Measurements from ENCODE around the gene PPP1R3G. TPM values are rescaled to one million over a fixed set of nuclear protein-coding genes. Genes with fewer than 3 reads are reported as not detected.

The PPP1R3G gene
- total and polyA plus RNA-seq, 2 of the 13 experiments (the other 11 are each of a cell fraction or from before 2014, with no cell fraction given), result 1.2 to 1.3 TPM

- H3K36me3 ChIP-seq (replicated peaks in 1 of 2; ENCODE audit: control insufficient read depth in 1 of 2, insufficient read depth in 2 of 2, low read length in 2 of 2), result peaks cover 9 to 18% of the 10 kb centered on the region in 2 experiments; a peak in 3 of 5 replicates
- intact Hi-C loops (cut with micrococcal nuclease; ENCODE audit: unreplicated experiment), result loop anchor here (1.0 to 5.0 kb wide), 3 partner anchors 20 to 58 kb away; no protein-coding TSS in a partner anchor
- BruUV-seq (replicated peaks), result no TSS peak
- in situ Hi-C loops (cut with HindIII; ENCODE audit: extremely low pct_ligation_motif_present, low pct_unique_long_range_greater_than_20kb), result loop anchor here (5.0 kb wide), 1 partner anchor 58 kb away; no protein-coding TSS in a partner anchor
- no peaks in the 10 kb centered on the region for H3K9me3 ChIP-seq (ENCODE audit: low read length)
- peak overlapping the region; percentile 18; the same call in 1 of the 2 replicates for H3K4me2 ChIP-seq (ENCODE audit: low read depth, low read length)
- FAIRE-seq (peak; percentile 50), DNase-seq (ENCODE audit: low spot score) (peak; percentile 91), ATAC-seq (peak; percentile 94)
- POLR2A ChIA-PET, result interaction anchor here (0.6 to 1.8 kb wide), 6 partner anchors 10 to 146 kb away, joined by 3 to 12 read pairs (median 5); partner anchors contain the start of genes FARS2 and LYRM4
- H2AFZ ChIP-seq (ENCODE audit: low read length), result no peak overlapping the region
- no peaks in the 10 kb centered on the region for H3K79me2 ChIP-seq (ENCODE audit: insufficient read depth, low read length)
- no peaks in the 10 kb centered on the region for H3K27me3 ChIP-seq (ENCODE audit: control insufficient read depth in 1 of 2, insufficient read depth in 2 of 2, low read length in 2 of 2)
- WGBS (ENCODE audit: low lambda C conversion rate), result 25% methylated on average over 10 of the region's 10 CpGs
- no peak overlapping the region for H3K4me3 ChIP-seq (replicated peaks in 1 of 3; ENCODE audit: insufficient read depth in 1 of 3, low read depth in 2 of 3, low read length in 3 of 3)
- peaks cover 39% of the 10 kb centered on the region for H3K4me1 ChIP-seq (ENCODE audit: insufficient read depth, low read length)
- no peak overlapping the region for H3K9ac ChIP-seq (ENCODE audit: insufficient read depth, low read depth, low read length)
- H4K20me1 ChIP-seq (ENCODE audit: insufficient read depth, low read length), result no peaks in the 10 kb centered on the region
- H3K27ac ChIP-seq (ENCODE audit: extremely low read length, insufficient read depth, low read length), result peak overlapping the region; percentile 10
- CTCF ChIA-PET (ENCODE audit: low intra/inter-chr PET ratio, low total read pairs), result interaction anchor here (1.5 to 3.4 kb wide), 2 partner anchors 29 to 57 kb away, joined by 4 to 56 read pairs; no protein-coding TSS in a partner anchor
- TF ChIP-seq RBAK (CRISPR knock-in tag; IDR thresholded peaks at IDR 0.05), result peak; percentile 87
- peak; percentile 66; the same call in 1 of the 2 replicates for TF ChIP-seq SALL2 (CRISPR knock-in tag; IDR thresholded peaks at IDR 0.05)
- TF ChIP-seq ZNF382 (CRISPR knock-in tag; IDR thresholded peaks at IDR 0.05; ENCODE audit: borderline replicate concordance), result no peak
- TF ChIP-seq MEIS2 (CRISPR knock-in tag; IDR thresholded peaks at IDR 0.05), result 0 out of 2 replicates have a peak, but pooled peaks have one; percentile 26
- peak; percentile 71 for TF ChIP-seq SOX5 (CRISPR knock-in tag; IDR thresholded peaks at IDR 0.05; ENCODE audit: borderline replicate concordance)
- TF ChIP-seq RARA (CRISPR knock-in tag; IDR thresholded peaks at IDR 0.05), result peak; percentile 49; the same call in 1 of the 2 replicates
- TF ChIP-seq DRAP1 (CRISPR knock-in tag; IDR thresholded peaks at IDR 0.05), result peak; percentile 14; the same call in 1 of the 2 replicates
- TF ChIP-seq SMARCE1 (IDR thresholded peaks at IDR 0.05; ENCODE audit: borderline replicate concordance), result no peak
- no peak for TF ChIP-seq SMYD3 (CRISPR knock-in tag; IDR thresholded peaks at IDR 0.05)
- TF ChIP-seq KLF16 (CRISPR knock-in tag; IDR thresholded peaks at IDR 0.05), result 0 out of 4 replicates have a peak, but pooled peaks of 1 of the 2 experiments have one; percentile 24
- peak; percentile 77; the same call in 1 of the 2 replicates for TF ChIP-seq ARID5B (CRISPR knock-in tag; IDR thresholded peaks at IDR 0.05)
- TF ChIP-seq ZNF512 (CRISPR knock-in tag; IDR thresholded peaks at IDR 0.05), result 0 out of 2 replicates have a peak, but pooled peaks have one; percentile 31
- TF ChIP-seq GATAD2A (CRISPR knock-in tag; IDR thresholded peaks at IDR 0.05), result peak; percentile 88
- TF ChIP-seq ZSCAN9 (CRISPR knock-in tag; IDR thresholded peaks at IDR 0.05; ENCODE audit: borderline replicate concordance), result 0 out of 2 replicates have a peak, but pooled peaks have one; percentile 34
- peak; percentile 48; the same call in 1 of the 2 replicates for TF ChIP-seq ZFP91 (CRISPR knock-in tag; IDR thresholded peaks at IDR 0.05; ENCODE audit: borderline replicate concordance)
Measured at GRCh38 chr6:5115168-5115567, 30.0 kb downstream of the PPP1R3G start.
